Keratinocyte (primary cell): Measurements from ENCODE around the gene POLD3. TPM values are rescaled to one million over a fixed set of nuclear protein-coding genes. Genes with fewer than 3 reads are reported as not detected.

Experiments used
- DNase-seq: peaks from one replicate; pipeline ENCODE4 v3.0.0-alpha.2; 2011; ENCODE audit warnings: low read depth, missing footprints, low spot score
- FAIRE-seq: peaks from 2 replicates; lab custom pipeline; 2011; peaks lifted over from hg19 to GRCh38; lab: Jason Lieb, UNC
- H2AFZ ChIP-seq: 2 replicates; pipeline ENCODE4 v1.6.0; 2012; ENCODE audit warnings: low read length, control low read depth, inconsistent platforms; ENCODE audit not compliant: control insufficient read depth
- H3K27ac ChIP-seq: 2 replicates; pipeline ENCODE4 v1.5.1; 2011; ENCODE audit warnings: low read length; ENCODE audit not compliant: control insufficient read depth, insufficient read depth
- H3K27me3 ChIP-seq: 3 replicates; pipeline ENCODE4 v1.6.0; 2011; ENCODE audit warnings: low read length; ENCODE audit not compliant: control insufficient read depth, insufficient read depth; ENCODE audit errors: extremely low read depth
- H3K36me3 ChIP-seq, 2 experiments: 2 replicates in 1 of 2; 3 replicates in 1 of 2; pipeline ENCODE4 v1.5.1; 2011; ENCODE audit warnings: low read length in 2 of 2, mild to moderate bottlenecking in 1 of 2; ENCODE audit not compliant: control insufficient read depth in 2 of 2, insufficient read depth in 2 of 2; ENCODE audit errors: extremely low read depth in 1 of 2
- H3K4me1 ChIP-seq: 3 replicates; pipeline ENCODE4 v1.5.1; 2011; ENCODE audit warnings: low read length; ENCODE audit not compliant: control insufficient read depth, insufficient read depth; ENCODE audit errors: extremely low read depth
- H3K4me2 ChIP-seq: 3 replicates; pipeline ENCODE4 v1.6.0; 2011; ENCODE audit warnings: low read depth, low read length; ENCODE audit not compliant: control insufficient read depth, insufficient read depth; ENCODE audit errors: extremely low read depth
- H3K4me3 ChIP-seq, 3 experiments: fragments of 200-600 bp in 1 of 3; sonication (generic) in 1 of 3; 2 replicates in 2 of 3; 3 replicates in 1 of 3; pipeline ENCODE4 v1.5.1; 2011 to 2016; ENCODE audit warnings: low read length in 3 of 3, mild to moderate bottlenecking in 3 of 3, control low read depth in 2 of 3, inconsistent platforms in 1 of 3, low read depth in 1 of 3, mixed read lengths in 1 of 3, mixed run types in 1 of 3, moderate library complexity in 1 of 3; ENCODE audit not compliant: control insufficient read depth in 2 of 3, insufficient read depth in 2 of 3; ENCODE audit errors: extremely low read depth in 1 of 3
- H3K79me2 ChIP-seq: 2 replicates; pipeline ENCODE4 v1.6.0; 2012; ENCODE audit warnings: low read length; ENCODE audit not compliant: control insufficient read depth, insufficient read depth
- H3K9ac ChIP-seq: 3 replicates; pipeline ENCODE4 v1.6.0; 2011; ENCODE audit warnings: low read length; ENCODE audit not compliant: control insufficient read depth, insufficient read depth; ENCODE audit errors: extremely low read depth
- H3K9me1 ChIP-seq: 3 replicates; pipeline ENCODE4 v1.6.0; 2011; ENCODE audit warnings: low read length; ENCODE audit not compliant: control insufficient read depth, insufficient read depth; ENCODE audit errors: extremely low read depth
- H3K9me3 ChIP-seq: 2 replicates; pipeline ENCODE4 v1.5.1; 2012; ENCODE audit warnings: low read depth, low read length; ENCODE audit not compliant: control insufficient read depth
- H4K20me1 ChIP-seq: 3 replicates; pipeline ENCODE4 v1.6.0; 2011; ENCODE audit warnings: low read length; ENCODE audit not compliant: control insufficient read depth, insufficient read depth; ENCODE audit errors: extremely low read depth
- CTCF ChIP-seq, 3 experiments: IDR thresholded peaks in 1 of 3; conservative IDR thresholded peaks in 1 of 3; optimal IDR thresholded peaks in 1 of 3; 2 replicates in 2 of 3; 3 replicates in 1 of 3; pipeline versions ENCODE3 to v1.5.1; 2011; ENCODE audit warnings: low read length in 3 of 3, mild to moderate bottlenecking in 3 of 3, moderate library complexity in 2 of 3, control low read depth in 1 of 3, inconsistent platforms in 1 of 3; ENCODE audit not compliant: insufficient read depth in 2 of 3; ENCODE audit errors: extremely low read depth in 1 of 3
- EZH2 ChIP-seq: IDR thresholded peaks from one replicate; pipeline ENCODE4 v1.6.1; 2012; ENCODE audit warnings: inconsistent platforms, mild to moderate bottlenecking, low read length, moderate library complexity
- dilution Hi-C: fragments of 300-500 bp; cut with MboI; formaldehyde crosslinking; loops from one replicate; pipeline ENCODE4 v1.7.0; 2020; ENCODE audit warnings: low sequenced_read_pairs; ENCODE audit not compliant: extremely low pct_ligation_motif_present
- polyA plus RNA-seq, 5 experiments: library from polyadenylated mRNA; depleted of rRNA in 3 of 5; stranded (reverse) in 3 of 5; stranded (forward) in 1 of 5; unstranded in 1 of 5; fragments of >200 nt; gene quantifications; 1 replicate in 1 of 5; 2 replicates in 3 of 5; 3 replicates in 1 of 5; pipeline versions ENCODE4 v1.2.1 to v1.2.3, GENCODE V29; 2011 to 2012; ENCODE audit warnings: missing spikeins in 2 of 5, low read depth in 1 of 5, low replicate concordance in 1 of 5

Gene POLD3
- polyA plus RNA-seq, 1 donor (not counting 4 experiments of a cell fraction or from before 2014, with no cell fraction given), result 16.7 TPM

- Histone ChIP-seq H3K9me1 (no peaks in the 10 kb centered on the region), H3K27ac (no peak overlapping the region), H3K4me2 (no peak overlapping the region), H3K4me3 (no peak overlapping the region), H3K9ac (no peak overlapping the region), H4K20me1 (no peaks in the 10 kb centered on the region), H3K27me3 (no peaks in the 10 kb centered on the region), H3K79me2 (no peaks in the 10 kb centered on the region), H3K4me1 (peaks cover 30% of the 10 kb centered on the region), H3K9me3 (no peaks in the 10 kb centered on the region), H3K36me3 (peaks cover 2 to 15% of the 10 kb centered on the region in 2 experiments), H2AFZ (no peak overlapping the region)
- no peak for DNase-seq
- dilution Hi-C loops, result no loop called here
- no peak for TF ChIP-seq CTCF (optimal IDR thresholded peaks at IDR 0.05 in 1 of 3, IDR thresholded peaks at IDR 0.05 in 1 of 3, conservative IDR thresholded peaks at IDR 0.05 in 1 of 3; ENCODE audit: extremely low read depth in 1 of 3, insufficient read depth in 2 of 3, low read length in 3 of 3)
- TF ChIP-seq EZH2, result no peak
- no peak for FAIRE-seq
Measured at GRCh38 chr11:74638869-74639268, 46.5 kb downstream of the POLD3 start.

- no peak for TF ChIP-seq EZH2
- TF ChIP-seq CTCF (optimal IDR thresholded peaks at IDR 0.05 in 1 of 3, IDR thresholded peaks at IDR 0.05 in 1 of 3, conservative IDR thresholded peaks at IDR 0.05 in 1 of 3; ENCODE audit: extremely low read depth in 1 of 3, insufficient read depth in 2 of 3, low read length in 3 of 3), result no peak
- no peak overlapping the region for H3K27ac ChIP-seq
- H3K4me2 ChIP-seq, result no peak overlapping the region
- no peaks in the 10 kb centered on the region for H3K79me2 ChIP-seq
- peaks cover 23% of the 10 kb centered on the region for H3K4me1 ChIP-seq
- dilution Hi-C loops, result no loop called here
- H2AFZ ChIP-seq, result no peak overlapping the region
- no peak overlapping the region for H3K9ac ChIP-seq
- DNase-seq (no peak), FAIRE-seq (no peak)
- H3K9me3 ChIP-seq, result no peaks in the 10 kb centered on the region
- no peak overlapping the region for H3K4me3 ChIP-seq
- H3K9me1 ChIP-seq, result no peaks in the 10 kb centered on the region
- no peaks in the 10 kb centered on the region for H3K27me3 ChIP-seq
- peaks cover 2 to 15% of the 10 kb centered on the region in 2 experiments for H3K36me3 ChIP-seq
- H4K20me1 ChIP-seq, result no peaks in the 10 kb centered on the region
Measured at GRCh38 chr11:74639533-74639932, 47.2 kb downstream of the POLD3 start.
